HL-60/S4 treated with retinoic acid at 250 ng/mL for 4 days and 3 days (cell line): ENCODE measurements around the gene APBB2.
"Not testable (repeated sequence)": the region's sequence is repeated elsewhere in the genome, so short reads cannot be mapped to it uniquely, and the experiment has no call there.

Experiments used
- in situ Hi-C: fragments of 300-500 bp; cut with MboI; formaldehyde crosslinking; loops from 2 replicates; pipeline ENCODE4 v1.7.0; 2022; ENCODE audit warnings: low sequenced_read_pairs

The APBB2 gene

GRCh38 chr4:41069838-41070237, 144.5 kb downstream of the APBB2 start:
- in situ Hi-C loops = no loop called here

DNA sequence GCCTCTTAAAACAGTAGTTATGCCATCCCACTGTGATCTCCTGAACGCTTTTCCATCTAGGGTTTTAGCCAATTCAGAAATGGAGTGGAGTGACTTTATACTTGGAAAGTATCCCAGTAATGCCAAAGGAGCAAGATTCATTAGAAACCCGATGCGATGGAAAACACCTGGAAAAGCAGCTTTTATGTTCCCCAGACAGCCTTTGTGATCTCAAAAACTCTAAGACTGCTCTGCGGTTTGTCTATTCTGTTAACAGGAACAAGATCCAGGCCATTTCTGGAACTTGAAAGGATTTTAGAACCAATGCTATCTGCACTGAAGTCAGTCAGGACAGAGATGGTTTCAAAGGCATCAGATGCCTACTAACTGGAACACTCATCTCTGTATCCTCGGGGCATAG, 145.1 kb downstream of the APBB2 start:
- in situ Hi-C loops = no loop called here

GRCh38 chr4:41067369-41067768, 147.0 kb downstream of the APBB2 start:
- in situ Hi-C loops = no loop called here

DNA sequence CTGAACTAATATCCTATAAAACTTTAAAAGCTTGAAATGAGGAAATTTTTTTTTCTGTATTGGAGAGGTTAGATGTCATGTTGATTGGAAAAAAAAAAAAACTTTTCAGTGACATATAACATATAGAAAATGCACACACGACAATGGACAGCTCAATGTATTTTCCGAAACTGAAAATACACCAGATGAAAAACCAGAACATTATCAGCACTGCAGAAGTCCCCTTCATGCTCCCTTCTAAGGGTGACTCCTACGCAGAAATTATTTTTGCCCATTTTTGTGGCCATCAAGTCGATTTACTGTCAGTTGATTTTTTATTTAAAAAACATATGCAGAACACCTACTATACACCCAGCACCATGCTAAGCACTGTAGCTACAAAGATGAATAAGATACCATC, 148.3 kb downstream of the APBB2 start:
- in situ Hi-C loops = no loop called here

DNA sequence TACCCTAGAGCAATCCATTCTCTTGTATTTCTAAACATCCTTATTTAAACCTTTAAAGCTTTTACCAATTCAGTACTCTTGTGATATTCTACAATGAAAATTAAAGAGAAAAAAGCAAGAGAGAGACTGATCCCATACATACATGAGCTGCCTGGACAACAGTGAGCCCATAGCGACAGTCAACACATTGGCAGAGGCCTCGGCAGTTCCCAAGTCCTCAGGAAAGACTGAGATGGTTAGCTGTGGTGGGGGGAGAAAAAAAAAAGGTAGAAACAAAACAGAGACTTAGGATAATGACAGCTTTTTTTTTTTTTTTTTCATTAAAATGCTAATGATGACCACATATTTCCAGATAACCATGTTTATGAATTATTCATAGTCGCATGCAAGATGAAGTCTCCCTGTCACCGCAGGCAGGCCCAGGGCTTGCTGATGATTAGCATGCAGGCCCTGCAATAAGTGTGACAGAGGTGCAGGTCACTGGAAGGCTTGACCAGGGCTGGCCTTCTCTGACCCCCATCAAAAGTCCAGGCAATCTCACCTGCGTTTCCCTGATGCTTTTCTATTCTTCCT, 148.8 kb downstream of the APBB2 start:
- in situ Hi-C loops = no loop called here

GRCh38 chr4:41064953-41065352, 149.4 kb downstream of the APBB2 start:
- in situ Hi-C loops = no loop called here

DNA sequence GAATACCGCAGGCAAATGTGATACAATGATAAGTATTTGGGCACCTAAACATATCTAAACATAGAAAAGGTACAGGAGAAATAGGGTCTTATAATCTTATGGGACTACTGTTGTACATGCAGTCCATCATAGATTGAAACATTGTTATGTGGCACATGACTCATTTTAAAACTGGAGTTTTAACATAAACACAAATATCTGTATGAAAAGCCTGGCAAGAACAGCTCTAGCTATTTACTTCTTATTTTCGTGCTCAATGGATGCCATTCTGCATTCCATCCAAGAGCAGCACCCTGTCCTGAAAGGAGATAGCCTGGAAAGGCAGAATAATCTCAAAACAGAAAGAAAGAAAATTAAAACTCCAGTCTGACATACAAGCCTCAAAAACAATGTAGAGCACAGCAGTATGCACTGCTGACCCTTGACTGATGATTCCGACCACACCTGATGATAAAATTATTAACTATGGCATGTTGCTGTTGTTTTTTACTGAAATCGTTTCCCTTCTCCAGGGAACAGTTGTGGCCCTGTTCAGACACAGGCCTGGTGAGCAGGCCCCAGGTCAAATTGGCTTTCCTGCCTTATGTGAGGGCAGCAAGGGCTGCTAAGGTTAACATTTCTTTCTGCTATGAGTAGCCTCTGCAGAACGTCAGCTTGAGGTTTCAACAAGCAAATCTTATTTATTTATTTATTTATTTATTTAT, 152.7 kb downstream of the APBB2 start:
- in situ Hi-C loops = no loop called here

DNA sequence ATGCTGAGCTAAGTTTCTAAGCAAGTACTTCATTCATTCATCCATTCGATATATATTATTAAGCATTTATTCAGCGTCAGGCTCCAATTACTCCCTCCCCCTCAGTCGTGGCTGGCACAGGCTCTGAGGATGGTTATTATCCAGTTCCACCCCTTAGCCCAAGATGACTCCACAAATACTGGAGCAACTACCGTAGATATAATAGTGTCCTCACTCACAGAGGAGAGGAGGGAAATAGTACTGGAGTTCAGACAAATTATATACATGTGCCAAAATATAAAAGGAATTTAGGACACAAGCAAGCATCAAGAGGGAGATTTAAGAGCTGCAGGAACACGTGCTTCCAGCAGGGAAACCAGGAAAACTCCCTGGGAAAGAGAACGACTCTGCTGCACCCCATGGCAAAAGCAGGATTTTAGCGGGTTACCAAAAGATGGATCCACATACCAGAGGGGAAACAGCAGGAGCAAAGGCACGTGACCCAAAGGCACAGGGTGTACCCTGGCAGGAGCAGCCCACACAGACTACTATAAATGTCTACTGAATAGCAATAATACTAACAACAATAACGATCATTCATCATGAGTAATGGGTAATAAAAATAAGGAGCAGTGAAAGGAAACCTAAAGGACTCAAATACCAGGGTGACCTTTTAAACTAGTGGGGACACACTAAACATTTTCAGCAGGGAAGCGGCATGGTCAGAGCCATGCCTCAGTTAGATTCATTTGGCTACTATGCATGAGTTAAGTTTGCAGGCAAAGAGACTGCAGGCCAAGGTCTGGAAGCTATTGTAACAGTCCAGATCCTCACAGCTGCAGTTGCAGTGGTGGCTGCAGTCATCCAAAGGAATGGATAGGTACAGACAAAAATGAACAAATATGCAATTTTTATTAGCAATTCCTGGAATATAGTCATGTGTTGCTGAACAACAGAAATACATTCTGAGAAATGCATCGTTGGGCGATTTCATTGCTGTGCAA, 153.7 kb downstream of the APBB2 start:
- in situ Hi-C loops = no loop called here

DNA sequence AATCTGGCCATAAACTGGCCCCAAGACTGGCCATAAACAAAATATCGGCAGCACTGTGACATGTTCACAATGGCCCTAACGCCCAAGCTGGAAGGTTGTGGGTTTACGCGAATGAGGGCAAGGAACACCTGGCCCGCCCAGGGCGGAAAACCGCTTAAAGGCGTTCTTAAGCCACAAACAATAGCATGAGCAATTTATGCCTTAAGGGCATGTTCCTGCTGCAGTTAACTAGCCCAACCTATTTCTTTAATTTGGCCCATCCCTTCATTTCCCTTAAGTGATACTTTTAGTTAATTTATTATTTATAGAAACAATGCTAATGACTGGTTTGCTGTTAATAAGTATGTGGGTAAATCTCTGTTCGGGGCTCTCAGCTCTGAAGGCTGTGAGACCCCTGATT, 154.9 kb downstream of the APBB2 start:
- in situ Hi-C loops = not testable (repeated sequence)

DNA sequence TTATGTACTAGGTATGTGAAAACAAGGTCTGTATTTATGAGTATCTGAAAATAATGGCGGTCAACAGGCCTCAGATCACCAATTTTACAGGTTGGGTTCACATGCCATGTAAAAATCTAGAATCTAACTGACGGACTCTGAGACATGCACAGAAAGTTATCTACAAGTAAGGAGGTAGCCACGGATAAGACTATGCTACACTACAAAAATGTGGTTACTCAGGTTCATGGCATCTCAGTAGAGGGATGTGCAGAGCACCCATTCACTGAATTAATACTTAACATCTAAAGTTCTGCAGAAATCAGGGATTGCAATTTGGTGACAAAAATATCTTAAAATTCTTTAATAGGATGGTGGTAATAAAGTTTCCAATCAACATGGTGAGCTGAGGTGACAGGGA, 155.9 kb downstream of the APBB2 start:
- in situ Hi-C loops = no loop called here

- in situ Hi-C loops = no loop called here
Measured at GRCh38 chr4:41057467-41057866, 156.9 kb downstream of the APBB2 start.

DNA sequence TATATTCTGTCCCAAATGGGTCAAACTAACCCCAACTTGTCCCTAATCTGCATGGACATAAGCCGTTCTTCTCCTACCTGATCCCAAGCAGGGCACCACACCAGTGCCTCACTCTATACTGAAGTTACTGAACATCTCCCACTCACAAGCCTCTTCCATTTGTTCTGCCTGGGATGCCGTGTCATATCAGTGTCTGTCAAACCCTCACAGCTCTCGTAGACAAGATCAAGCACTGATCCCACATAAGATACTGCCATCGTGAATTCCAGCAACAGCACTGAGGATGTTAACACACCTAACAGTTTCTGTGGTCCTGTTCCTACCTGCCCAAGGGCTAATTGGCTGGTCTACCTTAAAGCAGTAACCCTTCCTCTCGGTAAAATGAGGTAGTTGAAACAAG, 162.1 kb downstream of the APBB2 start:
- in situ Hi-C loops = no loop called here

GRCh38 chr4:41050880-41051775, 163.2 kb downstream of the APBB2 start:
- in situ Hi-C loops = no loop called here

- in situ Hi-C loops = no loop called here
Measured at GRCh38 chr4:41050116-41050515, 164.2 kb downstream of the APBB2 start.

DNA sequence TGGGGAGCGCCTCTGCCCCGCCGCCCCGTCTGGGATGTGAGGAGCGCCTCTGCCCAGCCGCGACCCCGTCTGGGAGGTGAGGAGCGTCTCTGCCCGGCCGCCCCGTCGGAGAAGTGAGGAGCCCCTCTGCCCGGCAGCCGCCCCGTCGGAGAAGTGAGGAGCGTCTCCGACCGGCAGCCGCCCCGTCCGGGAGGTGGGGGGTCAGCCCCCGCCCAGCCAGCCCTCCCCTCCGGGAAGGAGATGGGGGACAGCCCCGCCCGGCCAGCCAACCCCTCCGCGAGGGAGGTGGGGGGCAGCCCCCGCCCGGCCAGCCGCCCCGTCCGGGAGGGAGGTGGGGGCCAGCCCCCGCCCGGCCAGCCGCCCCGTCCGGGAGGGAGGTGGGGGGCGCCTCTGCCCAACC, 165.2 kb downstream of the APBB2 start:
- in situ Hi-C loops = not testable (repeated sequence)

- in situ Hi-C loops = no loop called here
Measured at GRCh38 chr4:41044791-41045190, 169.6 kb downstream of the APBB2 start.

DNA sequence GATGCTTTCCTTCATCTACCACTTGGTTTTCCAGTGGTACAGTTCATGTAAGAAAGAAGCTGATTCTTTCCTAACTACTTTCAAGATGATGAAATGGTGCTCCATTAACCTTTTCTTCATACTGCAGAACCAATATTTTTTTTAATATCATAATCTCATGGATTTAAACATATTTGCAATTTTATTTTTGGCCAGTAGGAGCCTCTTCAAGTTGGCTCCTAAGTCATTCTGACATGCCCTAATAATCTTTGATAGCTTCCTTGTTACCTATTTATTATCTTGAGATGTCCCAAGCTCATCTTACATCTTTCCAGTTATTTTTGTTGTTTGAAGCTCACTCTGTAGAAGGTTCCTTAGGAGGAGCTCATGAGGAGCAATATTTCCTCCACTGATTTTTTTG, 170.2 kb downstream of the APBB2 start:
- in situ Hi-C loops = no loop called here

GRCh38 chr4:41043465-41043864, 170.9 kb downstream of the APBB2 start:
- in situ Hi-C loops = no loop called here

GRCh38 chr4:41041551-41041950, 172.8 kb downstream of the APBB2 start:
- in situ Hi-C loops = no loop called here

GRCh38 chr4:41039317-41039716, 175.0 kb downstream of the APBB2 start:
- in situ Hi-C loops = no loop called here

GRCh38 chr4:41038304-41038703, 176.0 kb downstream of the APBB2 start:
- in situ Hi-C loops = no loop called here
